ENCODE results near the gene PLXNA1.

GRCh38 chr3:126962756-126963155 is 20.2 kb upstream of the PLXNA1 start:
- TF ChIP-seq CTCF (IDR thresholded peaks at IDR 0.05; ENCODE audit: insufficient read depth, low read length, poor library complexity, severe bottlenecking) (no peak), EZH2phosphoT487 (conservative IDR thresholded peaks at IDR 0.05; ENCODE audit: low read length) (no peak)

All from SU-DHL-6 (cell line).